Gastroesophageal sphincter (tissue), 3 donors: ENCODE measurements around the gene FGF1.

Experiments used
- CTCF ChIP-seq, 4 experiments: fragments of 200-600 bp in 2 of 4; fragments of 450-650 bp in 2 of 4; sonication (generic) in 1 of 4; IDR thresholded peaks; one replicate each; pipeline ENCODE4 v1.5.1; 2017 to 2019; ENCODE audit warnings: antibody characterized with exemption in 4 of 4, mild to moderate bottlenecking in 2 of 4, moderate library complexity in 2 of 4
- EP300 ChIP-seq: sonication (generic); formaldehyde crosslinking; IDR thresholded peaks from one replicate; pipeline ENCODE4 v1.6.1; 2017; ENCODE audit warnings: antibody characterized with exemption, mild to moderate bottlenecking
- POLR2A ChIP-seq, 2 donors: fragments of 450-650 bp; IDR thresholded peaks; one replicate each; pipeline ENCODE4 v1.6.1; 2017; ENCODE audit warnings: antibody characterized with exemption in 2 of 2, mild to moderate bottlenecking in 2 of 2, moderate library complexity in 1 of 2

GRCh38 chr5:142697356-142698255, 11.7 kb upstream of the FGF1 start:
- no peak for TF ChIP-seq CTCF (IDR thresholded peaks at IDR 0.05)
- no peak for TF ChIP-seq EP300
- no peak for TF ChIP-seq POLR2A (IDR thresholded peaks at IDR 0.05)
